Measurements from ENCODE around the gene ZCCHC9. TPM values are rescaled to one million over a fixed set of nuclear protein-coding genes. Genes with fewer than 3 reads are reported as not detected.

The ZCCHC9 gene
- total RNA-seq, 4 donors from 2014 or later: 21.3 to 34.9 (median 25.2) TPM

DNA sequence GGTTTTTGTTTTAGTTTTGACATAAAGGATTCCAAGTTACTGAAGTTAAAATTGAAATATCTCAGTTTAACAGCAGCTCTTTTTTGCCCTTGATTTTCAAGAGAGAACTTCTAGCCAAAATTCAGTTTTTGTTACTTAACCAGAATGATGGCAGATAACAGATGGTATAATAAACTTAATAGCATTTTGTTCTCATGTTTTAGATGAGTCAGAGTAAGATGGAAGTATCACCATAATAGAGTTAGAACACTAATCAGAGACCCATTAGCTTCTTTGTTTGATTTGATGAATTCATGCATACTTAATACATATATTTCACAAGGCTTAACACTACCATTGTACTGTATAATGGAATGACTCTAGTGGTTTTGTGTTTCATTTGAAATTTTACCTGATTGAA lies 11.9 kb downstream of the ZCCHC9 start:
- TF ChIP-seq CTCF (IDR thresholded peaks at IDR 0.05) (no peak), EP300 (IDR thresholded peaks at IDR 0.05) (no peak), POLR2AphosphoS5 (IDR thresholded peaks at IDR 0.05) (no peak)
- Histone ChIP-seq H3K27me3 (no peaks in the 10 kb centered on the region), H3K9me3 (no peaks in the 10 kb centered on the region), H3K27ac (no peak overlapping the region), H3K36me3 (peaks cover 0 to 64% of the 10 kb centered on the region in 2 donors), H3K4me3 (no peak overlapping the region), H3K4me1 (no peaks in the 10 kb centered on the region)
- no peak for ATAC-seq

DNA sequence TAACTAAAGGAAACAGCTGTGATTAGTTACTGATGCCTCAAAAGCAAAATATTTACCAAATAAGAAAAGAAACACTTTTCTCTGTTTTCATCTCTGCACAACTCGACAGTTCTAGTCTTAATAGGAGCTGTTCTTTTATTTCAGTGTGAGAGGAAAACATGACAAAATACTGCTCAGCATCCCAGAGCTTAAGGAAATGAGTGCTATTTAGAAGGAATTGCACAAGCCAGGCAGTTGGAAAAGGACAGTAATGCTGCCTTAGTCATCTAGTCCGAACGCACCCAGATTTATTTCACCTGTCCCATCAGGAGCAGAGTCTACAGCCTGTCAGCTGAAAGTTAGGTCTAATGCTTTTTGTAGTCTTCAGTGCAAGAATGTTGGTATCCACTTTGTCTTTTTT lies 12.3 kb downstream of the ZCCHC9 start:
- WGBS, 2 donors (ENCODE audit: low coverage in 1 of 2): 67 to 93% methylated on average over 1 to 3 of the region's 3 CpGs
- TF ChIP-seq POLR2A (IDR thresholded peaks at IDR 0.05): no peak
- TF ChIP-seq POLR2AphosphoS5 (IDR thresholded peaks at IDR 0.05): no peak
- no peak for TF ChIP-seq EP300 (IDR thresholded peaks at IDR 0.05)
- TF ChIP-seq CTCF (IDR thresholded peaks at IDR 0.05): no peak
- H3K36me3 ChIP-seq: peaks cover 0 to 64% of the 10 kb centered on the region in 2 donors

DNA sequence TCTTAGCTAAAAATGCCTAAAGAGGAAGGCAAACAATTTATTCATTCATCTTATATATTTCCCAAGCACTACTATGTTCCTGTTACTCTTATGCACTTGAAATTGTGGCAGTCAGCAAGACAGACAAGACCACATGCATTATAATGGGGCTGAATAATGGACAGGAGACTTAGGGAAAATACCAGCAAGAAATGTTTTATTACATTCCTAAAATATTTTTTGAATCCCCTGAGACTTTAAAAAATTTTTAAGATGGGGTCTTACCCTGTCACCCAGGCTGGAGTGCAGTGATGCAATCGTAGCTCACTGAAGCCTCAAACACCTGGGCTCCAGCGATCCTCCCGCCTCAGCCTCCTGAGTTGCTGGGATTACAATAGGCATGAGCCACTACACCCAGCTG lies 13.2 kb downstream of the ZCCHC9 start:
- no peak for ATAC-seq
- Histone ChIP-seq H3K4me3 (no peak overlapping the region), H3K4me1 (no peaks in the 10 kb centered on the region), H3K27ac (no peak overlapping the region), H3K9me3 (no peaks in the 10 kb centered on the region), H3K27me3 (no peaks in the 10 kb centered on the region), H3K36me3 (peaks cover 0 to 55% of the 10 kb centered on the region in 2 donors)
- WGBS, 2 donors (ENCODE audit: low coverage in 1 of 2): 93 to 100% methylated on average over 1 to 3 of the region's 3 CpGs
- TF ChIP-seq CTCF (IDR thresholded peaks at IDR 0.05): no peak
- no peak for TF ChIP-seq POLR2AphosphoS5 (IDR thresholded peaks at IDR 0.05)
- no peak for TF ChIP-seq EP300 (IDR thresholded peaks at IDR 0.05)
- no peak for TF ChIP-seq POLR2A (IDR thresholded peaks at IDR 0.05)

More for the DNA sequence above, 12.3 kb downstream of the ZCCHC9 start:
- no peaks in the 10 kb centered on the region for H3K27me3 ChIP-seq
- no peaks in the 10 kb centered on the region for H3K9me3 ChIP-seq
- ATAC-seq: no peak
- H3K4me1 ChIP-seq: no peaks in the 10 kb centered on the region
- H3K27ac ChIP-seq: no peak overlapping the region
- no peak overlapping the region for H3K4me3 ChIP-seq

DNA sequence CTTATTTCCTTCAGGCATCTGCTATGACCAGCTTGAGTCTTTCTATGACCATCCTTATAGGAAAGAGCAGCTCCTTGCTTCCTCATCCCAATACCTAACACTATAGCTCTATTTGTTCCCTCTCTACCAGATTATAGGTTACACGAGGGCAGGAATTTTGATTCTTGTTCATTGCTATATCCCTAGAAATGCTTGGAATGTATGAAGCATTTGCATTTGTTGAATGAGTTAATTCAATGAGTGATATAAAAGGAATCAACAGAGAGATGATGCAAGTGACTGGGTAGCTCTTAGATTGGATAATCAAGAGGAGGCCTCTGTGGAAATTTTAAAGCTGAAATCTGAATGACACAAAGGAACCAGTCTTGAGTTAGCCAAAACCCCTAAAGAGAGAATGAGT lies 13.9 kb downstream of the ZCCHC9 start:
- H3K36me3 ChIP-seq: peaks cover 0 to 48% of the 10 kb centered on the region in 2 donors
- TF ChIP-seq EP300 (IDR thresholded peaks at IDR 0.05) (no peak), POLR2A (IDR thresholded peaks at IDR 0.05) (no peak), CTCF (IDR thresholded peaks at IDR 0.05) (no peak), POLR2AphosphoS5 (IDR thresholded peaks at IDR 0.05) (no peak)
- 83% methylated on average over 1 of the region's 1 CpG for WGBS, 2 donors (ENCODE audit: low coverage in 1 of 2)
- no peaks in the 10 kb centered on the region for H3K4me1 ChIP-seq
- H3K27me3 ChIP-seq: no peaks in the 10 kb centered on the region
- no peak for ATAC-seq
- no peak overlapping the region for H3K4me3 ChIP-seq
- no peaks in the 10 kb centered on the region for H3K9me3 ChIP-seq
- H3K27ac ChIP-seq: no peak overlapping the region

DNA sequence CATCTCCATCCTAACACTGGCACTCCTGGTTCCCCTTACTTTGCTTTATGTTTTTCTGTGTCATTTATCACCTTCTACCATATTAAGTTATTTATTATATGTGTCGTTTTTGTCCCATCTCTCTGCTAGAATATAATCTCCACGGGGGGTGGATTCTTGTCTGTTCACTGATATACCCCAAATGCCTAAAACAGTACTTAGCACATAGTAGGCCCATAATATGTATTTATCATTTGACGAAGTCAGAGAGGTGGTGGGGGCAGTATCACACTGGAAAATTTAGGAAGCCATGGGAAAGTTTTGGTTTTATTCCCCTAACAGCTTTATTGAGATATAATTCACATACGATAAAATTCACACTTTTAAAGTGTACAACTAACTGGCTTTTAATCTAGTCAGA lies 14.4 kb downstream of the ZCCHC9 start:
- 99 to 100% methylated on average over 2 to 4 of the region's 4 CpGs for WGBS, 2 donors (ENCODE audit: low coverage in 1 of 2)
- ATAC-seq: no peak
- Histone ChIP-seq H3K36me3 (peaks cover 0 to 43% of the 10 kb centered on the region in 2 donors), H3K9me3 (no peaks in the 10 kb centered on the region), H3K27me3 (no peaks in the 10 kb centered on the region), H3K4me1 (no peaks in the 10 kb centered on the region), H3K4me3 (no peak overlapping the region), H3K27ac (no peak overlapping the region)
- no peak for TF ChIP-seq CTCF (IDR thresholded peaks at IDR 0.05)
- no peak for TF ChIP-seq POLR2A (IDR thresholded peaks at IDR 0.05)
- TF ChIP-seq EP300 (IDR thresholded peaks at IDR 0.05): no peak
- TF ChIP-seq POLR2AphosphoS5 (IDR thresholded peaks at IDR 0.05): no peak

All from gastroesophageal sphincter (tissue), 4 donors.